K562 (cell line): Measurements from ENCODE around the gene ANTKMT. TPM values are rescaled to one million over a fixed set of nuclear protein-coding genes. Genes with fewer than 3 reads are reported as not detected.

Experiments
- ARID4B ChIP-seq: sonication (generic); formaldehyde crosslinking; IDR thresholded peaks from 2 replicates; pipeline ENCODE4 v1.8.0; 2022; ENCODE audit warnings: mild to moderate bottlenecking, missing genetic modification reagents
- DDX20 ChIP-seq: fragments of 450-650 bp; IDR thresholded peaks from 2 replicates; pipeline ENCODE4 v1.6.1; 2016; ENCODE audit warnings: missing genetic modification characterization, low read depth, mild to moderate bottlenecking, missing compliant biosample characterization, moderate library complexity
- EZH2 ChIP-seq: IDR thresholded peaks from 2 replicates; pipeline ENCODE4 v1.6.1; 2012; ENCODE audit warnings: low read depth, mild to moderate bottlenecking, inconsistent platforms, low read length, borderline replicate concordance
- JUNB ChIP-seq: fragments of 450-650 bp; formaldehyde crosslinking; conservative IDR thresholded peaks from 2 replicates; pipeline ENCODE4 v1.4.0; 2020; ENCODE audit warnings: mild to moderate bottlenecking
- MYNN ChIP-seq, 2 experiments: sonication (generic); formaldehyde crosslinking in 1 of 2; IDR thresholded peaks; 2 replicates each; pipeline versions ENCODE4 v1.5.0 to v1.6.1; 2016 to 2020; ENCODE audit warnings: antibody characterized with exemption in 1 of 2, missing genetic modification reagents in 1 of 2
- NFATC3 ChIP-seq: fragments of 450-650 bp; IDR thresholded peaks from 2 replicates; pipeline ENCODE4 v1.6.1; 2017; ENCODE audit warnings: mild to moderate bottlenecking
- NR2C1 ChIP-seq, 2 experiments: fragments of 450-650 bp; IDR thresholded peaks; 2 replicates each; pipeline ENCODE4 v1.6.1; 2017; ENCODE audit warnings: mild to moderate bottlenecking in 2 of 2, antibody characterized with exemption in 1 of 2, inconsistent platforms in 1 of 2, missing compliant biosample characterization in 1 of 2, missing genetic modification characterization in 1 of 2
- OTX1 ChIP-seq: fragments of 450-650 bp; formaldehyde crosslinking; IDR thresholded peaks from 2 replicates; pipeline ENCODE4 v1.4.0; 2022; ENCODE audit warnings: mild to moderate bottlenecking
- POLR2G ChIP-seq: fragments of 200-400 bp; formaldehyde crosslinking; IDR thresholded peaks from 2 replicates; pipeline ENCODE4 v1.6.1; 2017; ENCODE audit warnings: low read depth, mild to moderate bottlenecking, antibody characterized with exemption, low read length, moderate library complexity
- POLR3A ChIP-seq: IDR thresholded peaks from 2 replicates; pipeline ENCODE4 v1.6.1; 2011; ENCODE audit warnings: borderline replicate concordance, mild to moderate bottlenecking, moderate library complexity; ENCODE audit not compliant: insufficient read length, insufficient read depth; ENCODE audit errors: extremely low read depth
- RBM15 ChIP-seq: fragments of 200-400 bp; formaldehyde crosslinking; IDR thresholded peaks from 2 replicates; pipeline ENCODE4 v1.6.1; 2018; ENCODE audit warnings: mild to moderate bottlenecking, low read length, moderate library complexity; ENCODE audit not compliant: insufficient read depth
- SRSF9 ChIP-seq: fragments of 200-400 bp; formaldehyde crosslinking; IDR thresholded peaks from 2 replicates; pipeline ENCODE4 v1.6.1; 2017; ENCODE audit warnings: low read depth, low read length, borderline replicate concordance
- THRAP3 ChIP-seq: fragments of 450-650 bp; IDR thresholded peaks from 2 replicates; pipeline ENCODE4 v1.6.1; 2016; ENCODE audit warnings: mild to moderate bottlenecking, inconsistent platforms, borderline replicate concordance
- XRCC4 ChIP-seq: IDR thresholded peaks from one replicate; pipeline ENCODE4 v1.6.1; 2011; ENCODE audit not compliant: insufficient read depth, insufficient read length; ENCODE audit errors: extremely low read depth
- ZNF184 ChIP-seq: sonication (generic); formaldehyde crosslinking; IDR thresholded peaks from 2 replicates; pipeline ENCODE4 v1.5.0; 2020; ENCODE audit warnings: missing genetic modification reagents
- ZNF274 ChIP-seq: IDR thresholded peaks from 2 replicates; pipeline ENCODE4 v1.6.1; 2011; ENCODE audit warnings: low read depth, mild to moderate bottlenecking, low read length, moderate library complexity, borderline replicate concordance
- ZNF449 ChIP-seq: fragments of 250-450 bp; sonication (Bioruptor Pico); IDR thresholded peaks from 2 replicates; pipeline ENCODE4 v1.8.0; 2022; ENCODE audit warnings: moderate library complexity, mild to moderate bottlenecking, inconsistent platforms
- ZNF699 ChIP-seq: fragments of 250-450 bp; sonication (Bioruptor Pico); IDR thresholded peaks from 2 replicates; pipeline ENCODE4 v1.8.0; 2021; ENCODE audit warnings: mild to moderate bottlenecking, moderate library complexity; ENCODE audit not compliant: insufficient replicate concordance
- ZNF77 ChIP-seq: fragments of 250-450 bp; sonication (Bioruptor Pico); IDR thresholded peaks from 2 replicates; pipeline ENCODE4 v1.5.0; 2020
- polyA plus RNA-seq, 8 experiments: library from polyadenylated mRNA; depleted of rRNA in 4 of 8; stranded (reverse) in 5 of 8; unstranded in 3 of 8; fragments of >200 nt; fragmentation: Nextera tagmentation in 2 of 8; fragmentation: Illumina TruSeq in 1 of 8; extraction: Ambion mirVana in 2 of 8; extraction: Trizol in 1 of 8; gene quantifications; 2 replicates each; pipeline versions ENCODE4 v1.2.1 to v1.2.3, GENCODE V29; 2011 to 2014; ENCODE audit warnings: inconsistent platforms in 1 of 8, missing spikeins in 1 of 8
- total RNA-seq, 7 experiments: library from RNA; depleted of rRNA in 6 of 7; stranded (reverse); fragments of >200 nt in 6 of 7; fragmentation: Illumina TruSeq in 2 of 7; extraction: Trizol in 2 of 7; gene quantifications; 2 replicates each; pipeline versions ENCODE4 v1.2.1 to v1.2.3, GENCODE V29; 2011 to 2021; ENCODE audit warnings: low replicate concordance in 1 of 7
- TF ChIP-seq, protein P1 (sequence below): fragments of 250-450 bp; sonication (Bioruptor Pico); IDR thresholded peaks from 2 replicates; pipeline ENCODE4 v1.8.0; 2021; ENCODE audit warnings: borderline replicate concordance, mild to moderate bottlenecking, moderate library complexity; ENCODE audit not compliant: poor library complexity, severe bottlenecking

Gene ANTKMT
- total and polyA plus RNA-seq, 9 of the 15 experiments (the other 6 are each of a cell fraction or from before 2014, with no cell fraction given), result 0.58 to 217 (median 19.1) TPM

DNA sequence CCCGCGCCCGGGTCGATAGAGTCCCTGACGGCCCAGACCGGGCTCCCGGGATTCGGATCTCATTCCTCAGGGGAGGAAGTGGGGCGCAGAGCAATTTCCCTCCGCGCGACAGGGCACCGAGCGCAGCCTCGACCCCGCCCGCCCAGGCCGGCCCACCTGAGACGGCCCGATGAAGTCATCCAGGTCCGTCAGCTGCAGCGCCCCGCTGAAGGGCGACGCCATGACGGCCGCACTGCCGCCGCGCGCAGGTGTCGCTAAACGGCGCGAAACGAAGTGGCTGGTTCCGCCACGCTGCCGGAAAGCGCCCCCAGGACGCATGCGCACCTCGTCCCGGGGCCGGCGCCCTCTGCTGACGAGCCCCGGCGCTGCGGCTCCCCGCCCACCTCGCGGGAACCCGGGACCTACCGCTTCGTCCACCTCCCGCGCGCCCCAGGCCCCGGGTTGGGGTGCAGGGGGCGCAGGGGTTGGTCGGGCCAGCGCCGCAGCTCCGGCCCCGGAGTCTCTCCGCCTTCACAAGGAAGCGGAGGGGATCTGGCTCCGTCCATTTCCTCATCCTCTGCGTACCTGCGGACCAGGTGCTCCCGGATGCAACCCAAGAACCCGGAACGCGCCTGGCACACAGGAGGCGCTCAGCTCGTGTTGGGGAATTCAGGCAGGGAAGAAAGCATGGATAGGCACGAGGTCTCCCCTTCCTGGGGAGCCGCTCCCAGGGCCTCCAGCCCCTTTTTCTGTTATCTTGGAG, 20.0 kb downstream of the ANTKMT start, which contains the start of gene CIAO3 (continued):
- no peak for TF ChIP-seq RBM15
- TF ChIP-seq EZH2, result no peak
- no peak for TF ChIP-seq THRAP3
- no peak for TF ChIP-seq NR2C1 (IDR thresholded peaks at IDR 0.05)
- peak; percentile 79 for TF ChIP-seq NR2C1 (tag; IDR thresholded peaks at IDR 0.05)
- TF ChIP-seq OTX1 (CRISPR knock-in tag), result no peak
- no peak for TF ChIP-seq ZNF699
- TF ChIP-seq POLR3A, result no peak
- no peak for TF ChIP-seq DDX20 (tag)
- no peak for TF ChIP-seq ZNF274
- TF ChIP-seq NFATC3, result no peak
- TF ChIP-seq SRSF9, result no peak
- TF ChIP-seq, protein P1, sequence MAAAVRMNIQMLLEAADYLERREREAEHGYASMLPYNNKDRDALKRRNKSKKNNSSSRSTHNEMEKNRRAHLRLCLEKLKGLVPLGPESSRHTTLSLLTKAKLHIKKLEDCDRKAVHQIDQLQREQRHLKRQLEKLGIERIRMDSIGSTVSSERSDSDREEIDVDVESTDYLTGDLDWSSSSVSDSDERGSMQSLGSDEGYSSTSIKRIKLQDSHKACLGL, result peak; percentile 65
- TF ChIP-seq ZNF184 (CRISPR knock-in tag), result no peak
- TF ChIP-seq ZNF77 (CRISPR knock-in tag), result no peak
- peak; percentile 87 for TF ChIP-seq POLR2G
- no peak for TF ChIP-seq ZNF449 (CRISPR knock-in tag)
- no peak for TF ChIP-seq MYNN (IDR thresholded peaks at IDR 0.05)
- no peak for TF ChIP-seq MYNN (CRISPR knock-in tag; IDR thresholded peaks at IDR 0.05)
- no peak for TF ChIP-seq XRCC4
- 0 out of 2 replicates have a peak, but pooled peaks have one; percentile 35 for TF ChIP-seq JUNB (CRISPR knock-in tag)
- peak; percentile 98 for TF ChIP-seq ARID4B (CRISPR knock-in tag)
